Skin of body (tissue), 2 donors: ENCODE measurements around the gene SELENON. TPM values are rescaled to one million over a fixed set of nuclear protein-coding genes. Genes with fewer than 3 reads are reported as not detected.
"Not testable (repeated sequence)": the region's sequence is repeated elsewhere in the genome, so short reads cannot be mapped to it uniquely, and the experiment has no call there.

Experiments used
- DNase-seq: peaks from one replicate; lab custom pipeline; 2025; lab: John Stamatoyannopoulos, UW
- total RNA-seq: library from RNA; depleted of rRNA; stranded (reverse); fragments of >200 nt; gene quantifications from one replicate; pipeline ENCODE4 v1.2.3, GENCODE V29; 2014

The SELENON gene
- total RNA-seq, 1 donor from 2014 or later: 15.9 TPM

- DNase-seq: no peak
These were observed 25.6 kb downstream of the SELENON start for GRCh38 chr1:25825605-25826004.

- no peak for DNase-seq
These were observed 26.6 kb downstream of the SELENON start for GRCh38 chr1:25826571-25826970.

GRCh38 chr1:25828491-25828890 lies 28.5 kb downstream of the SELENON start:
- DNase-seq: no peak

- DNase-seq: no peak
These were observed 29.1 kb downstream of the SELENON start for GRCh38 chr1:25829046-25829445.

DNA sequence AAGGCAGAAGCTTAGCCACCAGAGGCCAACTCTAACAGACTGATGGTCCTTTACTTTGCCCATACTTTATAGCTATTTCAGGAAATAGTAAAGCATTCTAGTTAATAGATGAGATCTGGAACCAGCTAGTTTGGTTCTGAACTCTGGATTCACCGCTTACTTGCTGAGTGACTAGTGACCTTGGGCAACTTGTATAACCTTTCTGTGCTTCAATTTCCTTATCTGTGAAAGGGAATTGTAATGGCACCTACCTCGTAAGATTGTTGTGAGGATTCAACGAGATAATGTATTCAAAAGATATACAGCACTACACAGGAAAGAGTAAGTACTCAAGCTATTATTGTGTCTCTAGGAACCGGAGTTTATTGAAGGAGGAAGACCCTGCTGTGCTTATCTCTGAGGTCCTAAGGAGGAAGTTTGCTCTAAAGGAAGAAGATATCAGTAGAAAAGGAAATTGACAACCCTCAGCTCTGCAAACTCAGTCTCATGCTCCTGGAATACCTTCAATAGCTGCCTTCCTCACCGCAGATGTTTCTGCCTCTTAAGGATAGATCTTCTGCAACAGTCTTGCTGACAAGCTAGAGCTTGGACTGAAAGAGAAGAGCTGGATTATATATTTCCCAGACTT lies 31.7 kb downstream of the SELENON start:
- DNase-seq: no peak

DNA sequence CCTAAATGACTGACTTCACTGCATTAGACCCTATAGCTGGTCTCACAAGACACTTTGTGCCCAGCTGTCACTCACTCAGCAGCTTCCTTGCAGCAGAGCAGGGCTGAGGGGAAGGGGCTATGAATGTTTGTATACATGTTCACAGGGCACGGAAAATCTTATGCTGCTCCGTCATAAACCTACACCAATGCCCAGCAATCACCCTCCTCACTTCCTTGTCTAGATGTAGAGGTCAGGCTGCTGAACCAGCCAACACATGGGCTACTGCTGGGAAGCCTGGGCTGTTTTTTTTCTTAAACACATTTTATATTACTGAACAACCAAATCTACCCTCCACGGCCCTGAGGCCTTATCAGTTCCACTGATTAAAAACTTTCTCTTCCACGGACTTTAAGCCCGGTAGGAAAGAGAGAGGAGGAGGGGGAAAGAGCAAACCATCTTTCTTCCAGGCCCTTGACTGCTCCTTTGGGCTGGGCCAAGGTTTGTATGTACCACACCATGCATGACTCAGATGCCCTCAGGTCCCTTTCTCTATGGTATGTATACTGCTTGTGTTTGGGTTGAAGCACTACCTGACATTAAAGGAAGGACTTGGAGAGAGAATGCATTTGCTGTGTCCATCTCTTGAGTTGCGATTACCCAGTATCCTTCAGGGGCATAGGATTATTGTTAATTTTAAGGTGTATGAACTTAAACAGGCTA lies 32.5 kb downstream of the SELENON start:
- DNase-seq: no peak

DNA sequence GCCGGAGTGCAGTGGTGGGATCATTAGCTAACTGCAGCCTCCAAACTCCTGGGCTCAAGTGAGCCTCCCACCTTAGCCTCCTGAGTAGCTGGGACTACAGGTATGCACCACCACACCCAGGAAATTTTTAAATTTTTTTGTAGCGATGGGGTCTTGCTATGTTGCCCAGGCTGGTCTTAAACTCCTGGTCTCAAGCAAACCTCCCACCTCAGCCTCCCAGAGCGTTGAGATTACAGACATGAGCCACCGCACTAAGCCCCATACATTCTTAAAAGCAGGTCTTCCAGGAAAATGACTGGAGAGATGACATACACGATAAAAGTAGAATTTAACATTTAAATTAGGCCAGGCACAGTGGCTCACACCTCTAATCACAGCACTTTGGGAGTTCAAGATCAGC lies 33.2 kb downstream of the SELENON start:
- DNase-seq: no peak

DNA sequence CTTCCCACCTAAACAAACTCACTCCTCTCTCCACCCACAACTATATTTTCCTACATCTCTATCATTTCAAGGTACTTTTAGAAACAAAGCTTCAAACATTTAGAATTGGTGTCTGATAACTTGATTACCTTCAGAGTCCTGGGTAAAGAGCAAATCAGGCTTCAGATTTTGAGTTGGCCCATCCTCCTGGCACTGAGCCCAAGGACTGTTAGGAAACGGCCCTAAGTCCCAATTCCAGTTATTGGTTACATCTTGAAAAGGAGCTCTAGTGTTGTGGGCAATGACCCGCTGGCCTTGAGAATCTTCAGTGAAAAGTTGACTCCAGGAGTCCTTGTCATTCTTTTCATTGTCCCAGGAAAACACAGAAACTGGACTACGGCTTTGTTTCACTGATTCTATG lies 34.9 kb downstream of the SELENON start:
- no peak for DNase-seq

DNA sequence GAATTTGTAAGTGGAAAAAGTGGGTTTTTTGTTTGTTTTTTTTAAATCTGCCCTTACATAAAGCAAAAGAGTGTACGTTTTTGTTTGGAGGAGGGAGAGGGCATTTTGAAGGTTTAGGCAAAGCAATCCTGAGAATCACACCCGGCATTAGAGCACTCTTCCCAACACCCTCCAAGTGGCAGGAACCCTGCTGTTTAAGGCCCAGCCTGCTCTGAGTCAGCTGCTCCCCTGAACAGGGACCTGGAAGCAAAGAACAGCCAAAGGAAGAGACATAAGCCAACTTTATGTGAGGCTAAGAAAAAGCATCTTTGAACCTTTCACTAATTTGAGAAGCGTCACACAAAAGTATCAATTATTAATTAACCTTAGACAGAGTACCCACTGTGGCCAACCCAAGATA lies 36.7 kb downstream of the SELENON start:
- no peak for DNase-seq

DNA sequence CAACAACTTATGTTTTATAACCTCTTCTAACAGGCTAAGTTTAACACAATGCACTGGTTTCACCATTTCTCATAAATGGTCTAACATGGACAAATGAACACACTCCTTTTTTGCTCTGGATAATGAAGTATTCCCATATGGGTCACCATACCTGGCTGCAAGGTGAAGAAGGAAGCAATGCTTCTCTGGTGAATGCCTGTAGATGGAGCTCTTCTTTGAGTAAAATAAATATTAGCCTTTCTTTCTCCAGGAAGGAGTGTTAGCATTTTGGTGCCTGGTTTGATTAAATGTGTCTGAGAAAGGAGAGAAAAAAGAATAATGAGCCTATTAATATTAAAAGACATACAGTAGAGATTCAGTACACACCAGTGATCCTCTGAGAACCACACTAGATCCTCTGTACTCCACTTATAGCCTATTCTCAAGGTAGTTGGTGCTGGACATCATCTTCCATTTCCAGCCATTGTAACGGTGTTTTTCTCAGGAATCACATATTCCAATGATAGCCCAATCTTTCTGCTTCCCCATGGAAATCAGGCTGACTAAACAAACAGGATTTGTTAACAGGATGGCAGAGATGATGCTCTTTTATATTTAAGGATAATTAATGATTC lies 37.4 kb downstream of the SELENON start:
- no peak for DNase-seq

DNA sequence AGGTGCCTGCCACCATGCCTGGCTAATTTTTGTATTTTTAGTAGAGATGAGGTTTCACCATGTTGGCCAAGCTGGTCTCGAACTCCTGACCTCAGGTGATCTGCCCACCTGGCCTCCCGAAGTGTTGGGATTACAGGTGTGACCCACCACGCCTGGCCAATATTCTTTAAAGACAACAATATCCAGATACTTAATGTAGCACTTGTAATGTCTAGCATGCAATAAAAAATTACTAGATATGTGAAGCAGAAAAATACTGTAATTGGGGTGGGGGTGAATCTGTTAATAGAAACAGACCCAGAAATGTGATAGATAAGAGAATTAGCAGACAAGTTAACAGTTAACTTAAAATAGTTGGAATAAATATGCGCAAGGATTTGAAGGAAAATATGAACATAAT lies 39.8 kb downstream of the SELENON start:
- not testable (repeated sequence) for DNase-seq

DNA sequence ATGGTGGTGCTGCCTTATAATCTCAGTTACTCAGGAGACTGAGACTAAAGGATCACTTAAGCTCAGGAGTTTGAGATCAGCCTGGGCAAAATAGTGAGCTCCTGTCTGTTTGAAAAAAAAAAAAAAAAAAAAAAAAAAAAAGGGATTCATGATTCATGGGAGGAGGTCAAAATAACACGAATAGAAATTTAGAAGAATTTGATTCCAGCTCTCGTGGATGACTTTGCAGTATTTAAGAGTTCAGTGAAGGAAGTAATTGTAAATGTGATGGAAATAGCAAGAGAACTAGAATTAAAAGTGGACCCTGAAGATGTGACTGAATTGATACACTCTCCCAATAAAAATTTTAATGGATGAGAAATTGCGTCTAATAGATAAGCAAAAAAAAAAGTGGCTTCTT lies 43.5 kb downstream of the SELENON start:
- no peak for DNase-seq

DNA sequence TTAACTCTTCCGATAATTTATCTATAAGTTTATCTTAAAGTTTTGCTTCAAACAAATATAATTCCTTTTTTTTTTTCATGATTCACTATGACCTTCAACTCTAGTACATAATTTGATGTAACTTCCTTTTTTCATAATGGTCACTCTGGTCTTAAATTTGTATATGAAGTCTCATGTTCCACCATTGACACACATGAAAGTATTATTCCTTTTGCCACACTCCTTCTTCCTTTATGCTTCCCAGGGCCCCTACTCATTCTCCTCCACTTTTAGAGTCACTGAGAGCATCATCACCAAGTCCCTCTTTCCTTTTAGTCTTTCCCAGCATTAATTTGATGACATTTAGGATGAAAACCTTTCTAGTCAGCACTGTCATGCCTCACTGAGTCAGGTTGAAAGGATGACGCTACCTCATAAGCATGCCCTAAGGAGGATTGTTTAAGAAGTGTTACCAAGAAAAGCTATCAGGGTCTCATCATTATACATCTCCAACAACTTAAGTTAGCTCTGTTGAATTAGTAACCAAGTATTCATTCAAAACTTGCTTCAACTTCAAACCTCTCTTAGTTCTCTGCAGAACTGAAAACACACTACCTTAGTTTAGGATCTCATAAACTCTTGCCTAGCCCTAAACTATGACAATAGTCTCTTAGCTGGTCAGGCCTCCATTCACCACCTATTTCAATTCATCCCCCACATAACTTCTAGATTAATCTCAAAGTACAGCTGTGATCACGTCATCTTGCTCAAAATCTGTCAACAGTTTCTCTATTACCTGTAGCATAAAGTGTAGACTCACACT lies 44.7 kb downstream of the SELENON start:
- DNase-seq: no peak

GRCh38 chr1:25845664-25846063 lies 45.7 kb downstream of the SELENON start:
- no peak for DNase-seq

DNA sequence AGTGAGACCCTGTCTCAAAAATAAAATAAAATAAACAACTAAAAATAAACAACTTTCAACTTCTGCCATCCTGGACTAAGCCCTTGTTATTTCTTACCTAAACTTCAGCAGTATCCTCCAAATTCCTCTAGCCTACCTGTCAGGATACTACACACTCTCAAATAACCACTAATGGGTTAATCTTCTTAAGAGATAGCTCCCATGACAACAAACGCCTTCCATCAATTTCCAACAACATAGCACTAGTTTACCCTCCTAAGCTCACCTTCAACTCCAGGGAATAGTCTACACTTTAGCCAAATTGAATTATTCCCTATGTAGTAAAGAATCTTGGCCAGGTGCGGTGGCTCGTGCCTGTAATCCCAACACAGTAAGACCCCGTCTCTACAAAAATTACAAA lies 47.9 kb downstream of the SELENON start:
- DNase-seq: no peak

GRCh38 chr1:25848531-25848930 lies 48.5 kb downstream of the SELENON start:
- DNase-seq: no peak

DNA sequence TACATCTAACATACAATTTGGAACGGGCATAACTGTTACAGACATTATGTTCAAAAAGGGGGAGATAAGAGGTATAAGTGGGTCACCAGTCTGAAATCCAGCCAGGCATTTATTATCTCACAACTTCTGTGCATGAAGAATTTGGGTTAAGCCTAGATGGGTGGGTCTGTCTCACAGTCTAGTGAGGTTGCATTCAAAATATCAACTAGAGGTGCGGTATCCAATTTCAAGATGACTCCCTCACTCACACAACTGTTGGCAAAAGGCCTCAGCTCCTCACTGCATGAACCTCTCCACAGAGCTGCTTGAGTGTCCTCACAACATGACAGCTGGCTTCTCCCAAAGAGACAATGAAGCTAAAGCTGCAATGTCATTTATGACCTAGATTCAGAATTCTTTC lies 54.6 kb downstream of the SELENON start:
- no peak for DNase-seq

- DNase-seq: no peak
These were observed 56.9 kb downstream of the SELENON start for GRCh38 chr1:25856856-25857255.

- no peak for DNase-seq
These were observed 58.5 kb downstream of the SELENON start for GRCh38 chr1:25858494-25858893.

GRCh38 chr1:25858906-25859789 lies 59.2 kb downstream of the SELENON start, which contains the start of gene AUNIP:
AUNIP (minus strand) TSS chr1:25859457; CDS start chr1:25859357, 100 bp downstream.
- DNase-seq: peak; percentile 75
